ENCODE data around the gene SCN5A. TPM values are rescaled to one million over a fixed set of nuclear protein-coding genes. Genes with fewer than 3 reads are reported as not detected.

SCN5A gene
- total RNA-seq, 1 experiment from 2014 or later = 13.6 TPM

DNA sequence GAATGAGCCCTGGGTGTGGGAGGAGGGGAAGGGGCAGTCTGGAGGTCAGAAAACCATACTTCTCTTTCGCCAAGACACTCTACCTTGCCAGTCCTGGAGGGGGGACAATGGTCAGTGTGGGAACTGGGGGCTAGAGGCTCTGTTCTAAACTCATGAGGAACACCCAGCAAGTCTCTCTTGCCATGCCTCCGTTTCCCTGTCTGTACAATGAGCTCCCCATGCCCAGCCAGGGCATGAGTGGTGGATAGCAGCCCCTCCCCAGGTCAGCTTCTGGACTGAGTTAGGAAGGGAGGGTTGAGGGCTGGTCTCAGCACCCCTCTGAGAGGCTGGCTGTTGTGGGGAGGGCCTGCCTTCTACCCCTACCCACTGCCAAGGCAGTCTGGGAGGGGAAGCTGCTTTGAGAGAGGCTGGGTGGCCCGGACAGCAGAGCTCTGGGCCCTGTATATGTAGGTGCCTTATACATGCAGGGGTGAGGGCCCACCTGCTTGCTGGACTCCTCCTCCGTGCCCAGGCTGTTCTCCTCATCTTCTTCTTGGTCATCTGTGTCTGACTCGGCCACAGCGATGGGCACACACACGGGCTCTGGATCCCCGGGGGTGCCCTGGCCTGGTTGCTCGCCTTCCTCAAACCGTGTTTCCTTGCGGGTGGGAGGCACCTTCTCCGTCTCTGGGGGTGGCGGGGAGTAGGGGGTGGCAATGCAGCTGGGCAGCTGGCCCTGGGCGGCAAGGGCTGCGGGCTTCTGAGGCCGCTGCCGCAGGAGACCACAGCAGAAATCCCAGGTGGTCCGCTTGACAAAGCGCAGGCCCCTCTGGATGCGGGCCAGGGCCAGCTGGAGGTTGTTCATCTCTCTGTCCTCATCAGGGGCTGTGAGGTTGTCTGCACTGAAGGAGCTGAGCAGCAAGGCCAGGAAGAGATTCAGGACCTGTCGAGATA, 68.8 kb downstream of the SCN5A start:
- H3K9me3 Mint-ChIP-seq = no peaks in the 10 kb centered on the region
- ChIA-PET POLR2A (no interaction called here), CTCF (interaction anchor here (1.3 to 2.0 kb wide), 2 partner anchors 43 to 75 kb away, joined by 4 to 6 read pairs; no protein-coding TSS in a partner anchor)
- H3K4me3 Mint-ChIP-seq = no peak overlapping the region
- no peaks in the 10 kb centered on the region for H3K36me3 Mint-ChIP-seq
- 0 out of 2 replicates have a peak, but pooled peaks cover 5% of the 10 kb centered on the region for H3K4me1 Mint-ChIP-seq
- TF ChIP-seq, protein P1, sequence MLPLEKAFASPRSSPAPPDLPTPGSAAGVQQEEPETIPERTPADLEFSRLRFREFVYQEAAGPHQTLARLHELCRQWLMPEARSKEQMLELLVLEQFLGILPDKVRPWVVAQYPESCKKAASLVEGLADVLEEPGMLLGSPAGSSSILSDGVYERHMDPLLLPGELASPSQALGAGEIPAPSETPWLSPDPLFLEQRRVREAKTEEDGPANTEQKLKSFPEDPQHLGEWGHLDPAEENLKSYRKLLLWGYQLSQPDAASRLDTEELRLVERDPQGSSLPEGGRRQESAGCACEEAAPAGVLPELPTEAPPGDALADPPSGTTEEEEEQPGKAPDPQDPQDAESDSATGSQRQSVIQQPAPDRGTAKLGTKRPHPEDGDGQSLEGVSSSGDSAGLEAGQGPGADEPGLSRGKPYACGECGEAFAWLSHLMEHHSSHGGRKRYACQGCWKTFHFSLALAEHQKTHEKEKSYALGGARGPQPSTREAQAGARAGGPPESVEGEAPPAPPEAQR (CRISPR knock-in tag; IDR thresholded peaks at IDR 0.05) = no peak
- TF ChIP-seq, protein P2, sequence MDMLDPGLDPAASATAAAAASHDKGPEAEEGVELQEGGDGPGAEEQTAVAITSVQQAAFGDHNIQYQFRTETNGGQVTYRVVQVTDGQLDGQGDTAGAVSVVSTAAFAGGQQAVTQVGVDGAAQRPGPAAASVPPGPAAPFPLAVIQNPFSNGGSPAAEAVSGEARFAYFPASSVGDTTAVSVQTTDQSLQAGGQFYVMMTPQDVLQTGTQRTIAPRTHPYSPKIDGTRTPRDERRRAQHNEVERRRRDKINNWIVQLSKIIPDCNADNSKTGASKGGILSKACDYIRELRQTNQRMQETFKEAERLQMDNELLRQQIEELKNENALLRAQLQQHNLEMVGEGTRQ (CRISPR knock-in tag; IDR thresholded peaks at IDR 0.05) = no peak
- TF ChIP-seq, protein P3, sequence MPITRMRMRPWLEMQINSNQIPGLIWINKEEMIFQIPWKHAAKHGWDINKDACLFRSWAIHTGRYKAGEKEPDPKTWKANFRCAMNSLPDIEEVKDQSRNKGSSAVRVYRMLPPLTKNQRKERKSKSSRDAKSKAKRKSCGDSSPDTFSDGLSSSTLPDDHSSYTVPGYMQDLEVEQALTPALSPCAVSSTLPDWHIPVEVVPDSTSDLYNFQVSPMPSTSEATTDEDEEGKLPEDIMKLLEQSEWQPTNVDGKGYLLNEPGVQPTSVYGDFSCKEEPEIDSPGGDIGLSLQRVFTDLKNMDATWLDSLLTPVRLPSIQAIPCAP (CRISPR knock-in tag; IDR thresholded peaks at IDR 0.05) = no peak
- TF ChIP-seq MYBL2 (CRISPR knock-in tag; IDR thresholded peaks at IDR 0.05) (no peak), TCF7 (CRISPR knock-in tag; IDR thresholded peaks at IDR 0.05; ENCODE audit: low read depth) (no peak), ZNF232 (CRISPR knock-in tag; IDR thresholded peaks at IDR 0.05) (no peak), GRHL2 (CRISPR knock-in tag; IDR thresholded peaks at IDR 0.05; ENCODE audit: insufficient replicate concordance, severe bottlenecking) (no peak), SP1 (CRISPR knock-in tag; conservative IDR thresholded peaks at IDR 0.05) (no peak), JAZF1 (CRISPR knock-in tag; IDR thresholded peaks at IDR 0.05) (no peak), ZNF219 (CRISPR knock-in tag; IDR thresholded peaks at IDR 0.05; ENCODE audit: borderline replicate concordance) (no peak), NR3C1 (CRISPR knock-in tag; conservative IDR thresholded peaks at IDR 0.05; ENCODE audit: low read depth) (no peak), TEAD4 (CRISPR knock-in tag; IDR thresholded peaks at IDR 0.05) (no peak)
- TF ChIP-seq, protein P4, sequence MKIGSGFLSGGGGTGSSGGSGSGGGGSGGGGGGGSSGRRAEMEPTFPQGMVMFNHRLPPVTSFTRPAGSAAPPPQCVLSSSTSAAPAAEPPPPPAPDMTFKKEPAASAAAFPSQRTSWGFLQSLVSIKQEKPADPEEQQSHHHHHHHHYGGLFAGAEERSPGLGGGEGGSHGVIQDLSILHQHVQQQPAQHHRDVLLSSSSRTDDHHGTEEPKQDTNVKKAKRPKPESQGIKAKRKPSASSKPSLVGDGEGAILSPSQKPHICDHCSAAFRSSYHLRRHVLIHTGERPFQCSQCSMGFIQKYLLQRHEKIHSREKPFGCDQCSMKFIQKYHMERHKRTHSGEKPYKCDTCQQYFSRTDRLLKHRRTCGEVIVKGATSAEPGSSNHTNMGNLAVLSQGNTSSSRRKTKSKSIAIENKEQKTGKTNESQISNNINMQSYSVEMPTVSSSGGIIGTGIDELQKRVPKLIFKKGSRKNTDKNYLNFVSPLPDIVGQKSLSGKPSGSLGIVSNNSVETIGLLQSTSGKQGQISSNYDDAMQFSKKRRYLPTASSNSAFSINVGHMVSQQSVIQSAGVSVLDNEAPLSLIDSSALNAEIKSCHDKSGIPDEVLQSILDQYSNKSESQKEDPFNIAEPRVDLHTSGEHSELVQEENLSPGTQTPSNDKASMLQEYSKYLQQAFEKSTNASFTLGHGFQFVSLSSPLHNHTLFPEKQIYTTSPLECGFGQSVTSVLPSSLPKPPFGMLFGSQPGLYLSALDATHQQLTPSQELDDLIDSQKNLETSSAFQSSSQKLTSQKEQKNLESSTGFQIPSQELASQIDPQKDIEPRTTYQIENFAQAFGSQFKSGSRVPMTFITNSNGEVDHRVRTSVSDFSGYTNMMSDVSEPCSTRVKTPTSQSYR (CRISPR knock-in tag; IDR thresholded peaks at IDR 0.05) = no peak
- TF ChIP-seq, protein P5, sequence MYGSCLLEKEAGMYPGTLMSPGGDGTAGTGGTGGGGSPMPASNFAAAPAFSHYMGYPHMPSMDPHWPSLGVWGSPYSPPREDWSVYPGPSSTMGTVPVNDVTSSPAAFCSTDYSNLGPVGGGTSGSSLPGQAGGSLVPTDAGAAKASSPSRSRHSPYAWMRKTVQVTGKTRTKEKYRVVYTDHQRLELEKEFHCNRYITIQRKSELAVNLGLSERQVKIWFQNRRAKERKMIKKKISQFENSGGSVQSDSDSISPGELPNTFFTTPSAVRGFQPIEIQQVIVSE (CRISPR knock-in tag; IDR thresholded peaks at IDR 0.05; ENCODE audit: borderline replicate concordance) = no peak
- TF ChIP-seq, protein P6, sequence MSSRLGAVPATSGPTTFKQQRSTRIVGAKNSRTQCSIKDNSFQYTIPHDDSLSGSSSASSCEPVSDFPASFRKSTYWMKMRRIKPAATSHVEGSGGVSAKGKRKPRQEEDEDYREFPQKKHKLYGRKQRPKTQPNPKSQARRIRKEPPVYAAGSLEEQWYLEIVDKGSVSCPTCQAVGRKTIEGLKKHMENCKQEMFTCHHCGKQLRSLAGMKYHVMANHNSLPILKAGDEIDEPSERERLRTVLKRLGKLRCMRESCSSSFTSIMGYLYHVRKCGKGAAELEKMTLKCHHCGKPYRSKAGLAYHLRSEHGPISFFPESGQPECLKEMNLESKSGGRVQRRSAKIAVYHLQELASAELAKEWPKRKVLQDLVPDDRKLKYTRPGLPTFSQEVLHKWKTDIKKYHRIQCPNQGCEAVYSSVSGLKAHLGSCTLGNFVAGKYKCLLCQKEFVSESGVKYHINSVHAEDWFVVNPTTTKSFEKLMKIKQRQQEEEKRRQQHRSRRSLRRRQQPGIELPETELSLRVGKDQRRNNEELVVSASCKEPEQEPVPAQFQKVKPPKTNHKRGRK (CRISPR knock-in tag; IDR thresholded peaks at IDR 0.05; ENCODE audit: borderline replicate concordance) = no peak
- TF ChIP-seq, protein P7, sequence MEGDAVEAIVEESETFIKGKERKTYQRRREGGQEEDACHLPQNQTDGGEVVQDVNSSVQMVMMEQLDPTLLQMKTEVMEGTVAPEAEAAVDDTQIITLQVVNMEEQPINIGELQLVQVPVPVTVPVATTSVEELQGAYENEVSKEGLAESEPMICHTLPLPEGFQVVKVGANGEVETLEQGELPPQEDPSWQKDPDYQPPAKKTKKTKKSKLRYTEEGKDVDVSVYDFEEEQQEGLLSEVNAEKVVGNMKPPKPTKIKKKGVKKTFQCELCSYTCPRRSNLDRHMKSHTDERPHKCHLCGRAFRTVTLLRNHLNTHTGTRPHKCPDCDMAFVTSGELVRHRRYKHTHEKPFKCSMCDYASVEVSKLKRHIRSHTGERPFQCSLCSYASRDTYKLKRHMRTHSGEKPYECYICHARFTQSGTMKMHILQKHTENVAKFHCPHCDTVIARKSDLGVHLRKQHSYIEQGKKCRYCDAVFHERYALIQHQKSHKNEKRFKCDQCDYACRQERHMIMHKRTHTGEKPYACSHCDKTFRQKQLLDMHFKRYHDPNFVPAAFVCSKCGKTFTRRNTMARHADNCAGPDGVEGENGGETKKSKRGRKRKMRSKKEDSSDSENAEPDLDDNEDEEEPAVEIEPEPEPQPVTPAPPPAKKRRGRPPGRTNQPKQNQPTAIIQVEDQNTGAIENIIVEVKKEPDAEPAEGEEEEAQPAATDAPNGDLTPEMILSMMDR (IDR thresholded peaks at IDR 0.05) = no peak
- TF ChIP-seq, protein P8, sequence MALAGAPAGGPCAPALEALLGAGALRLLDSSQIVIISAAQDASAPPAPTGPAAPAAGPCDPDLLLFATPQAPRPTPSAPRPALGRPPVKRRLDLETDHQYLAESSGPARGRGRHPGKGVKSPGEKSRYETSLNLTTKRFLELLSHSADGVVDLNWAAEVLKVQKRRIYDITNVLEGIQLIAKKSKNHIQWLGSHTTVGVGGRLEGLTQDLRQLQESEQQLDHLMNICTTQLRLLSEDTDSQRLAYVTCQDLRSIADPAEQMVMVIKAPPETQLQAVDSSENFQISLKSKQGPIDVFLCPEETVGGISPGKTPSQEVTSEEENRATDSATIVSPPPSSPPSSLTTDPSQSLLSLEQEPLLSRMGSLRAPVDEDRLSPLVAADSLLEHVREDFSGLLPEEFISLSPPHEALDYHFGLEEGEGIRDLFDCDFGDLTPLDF (CRISPR knock-in tag; IDR thresholded peaks at IDR 0.05) = no peak
- no peak for DNase-seq (ENCODE audit: low spot score)
- no peak overlapping the region for H3K27ac Mint-ChIP-seq
- ATAC-seq = no peak
- no peaks in the 10 kb centered on the region for H3K27me3 Mint-ChIP-seq (ENCODE audit: low read depth)

Data from WTC11 (cell line).